HEK293T (cell line): ENCODE data around the gene GRK6.

Experiments used
- ARNT ChIP-seq: fragments of 450-650 bp; IDR thresholded peaks from 2 replicates; pipeline ENCODE4 v1.6.1; 2017; ENCODE audit warnings: mild to moderate bottlenecking
- BHLHE40 ChIP-seq: fragments of 450-650 bp; IDR thresholded peaks from 2 replicates; pipeline ENCODE4 v1.6.1; 2016; ENCODE audit warnings: mild to moderate bottlenecking, moderate library complexity, borderline replicate concordance
- ELF4 ChIP-seq: fragments of 450-650 bp; IDR thresholded peaks from 2 replicates; pipeline ENCODE4 v1.6.1; 2017; ENCODE audit warnings: antibody characterized with exemption
- FOXA1 ChIP-seq: fragments of 450-650 bp; IDR thresholded peaks from 2 replicates; pipeline ENCODE4 v1.6.1; 2016; ENCODE audit warnings: mild to moderate bottlenecking
- FOXK2 ChIP-seq: fragments of 450-650 bp; IDR thresholded peaks from 2 replicates; pipeline ENCODE4 v1.6.1; 2016; ENCODE audit warnings: mild to moderate bottlenecking
- HDGF ChIP-seq: fragments of 450-650 bp; IDR thresholded peaks from 2 replicates; pipeline ENCODE4 v1.6.1; 2017; ENCODE audit warnings: antibody characterized with exemption, borderline replicate concordance
- NFRKB ChIP-seq: fragments of 450-650 bp; IDR thresholded peaks from 2 replicates; pipeline ENCODE4 v1.6.1; 2016; ENCODE audit warnings: mild to moderate bottlenecking, moderate library complexity
- PKNOX1 ChIP-seq: fragments of 450-650 bp; IDR thresholded peaks from 2 replicates; pipeline ENCODE4 v1.6.1; 2016
- SP1 ChIP-seq: fragments of 450-650 bp; IDR thresholded peaks from 2 replicates; pipeline ENCODE4 v1.6.1; 2017
- SUZ12 ChIP-seq: fragments of 450-650 bp; IDR thresholded peaks from 2 replicates; pipeline ENCODE4 v1.6.1; 2016; ENCODE audit warnings: mild to moderate bottlenecking
- TARDBP ChIP-seq: fragments of 450-650 bp; IDR thresholded peaks from 2 replicates; pipeline ENCODE4 v1.6.1; 2016

- TF ChIP-seq ARNT (no peak), ELF4 (no peak), SUZ12 (no peak), NFRKB (no peak), SP1 (no peak), FOXK2 (no peak), BHLHE40 (no peak), FOXA1 (no peak), HDGF (no peak), TARDBP (no peak), PKNOX1 (no peak)
Observed at GRCh38 chr5:177414481-177414880, 12.0 kb upstream of the GRK6 start.
